Neuronal stem cell (in vitro differentiated cells): ENCODE data around the gene COA7.

Experiments used
- DNase-seq: peaks from one replicate; pipeline ENCODE4 v3.0.0-alpha.2; 2013; ENCODE audit warnings: low spot score
- H2AFZ ChIP-seq: one replicate; pipeline ENCODE4 v1.6.1; 2013; ENCODE audit warnings: mild to moderate bottlenecking, low read length, inconsistent platforms
- H2AK5ac ChIP-seq: 2 replicates; pipeline ENCODE4 v1.6.1; 2013; ENCODE audit warnings: low read depth, mild to moderate bottlenecking, inconsistent platforms, low read length, moderate library complexity, mixed read lengths
- H2BK120ac ChIP-seq: 2 replicates; pipeline ENCODE4 v1.6.1; 2013; ENCODE audit warnings: low read depth, mild to moderate bottlenecking, inconsistent platforms, low read length, moderate library complexity, mixed read lengths
- H2BK12ac ChIP-seq: one replicate; pipeline ENCODE4 v1.6.1; 2013; ENCODE audit warnings: low read length, inconsistent platforms
- H2BK15ac ChIP-seq: 2 replicates; pipeline ENCODE4 v1.6.1; 2013; ENCODE audit warnings: mild to moderate bottlenecking, low read length, inconsistent platforms, mixed read lengths
- H2BK5ac ChIP-seq: one replicate; pipeline ENCODE4 v1.6.1; 2013; ENCODE audit warnings: inconsistent platforms, mild to moderate bottlenecking, low read length, moderate library complexity
- H3K14ac ChIP-seq: one replicate; pipeline ENCODE4 v1.6.1; 2013; ENCODE audit warnings: low read length, inconsistent platforms
- H3K18ac ChIP-seq: 2 replicates; pipeline ENCODE4 v1.6.1; 2013; ENCODE audit warnings: low read length, inconsistent platforms
- H3K23ac ChIP-seq: 2 replicates; pipeline ENCODE4 v1.6.1; 2013; ENCODE audit warnings: low read depth, mild to moderate bottlenecking, mixed read lengths, low read length, inconsistent platforms; ENCODE audit not compliant: poor library complexity
- H3K27ac ChIP-seq: replicated peaks from 3 replicates; pipeline ENCODE4 v1.5.1; 2013; ENCODE audit warnings: low read length, inconsistent platforms
- H3K27me3 ChIP-seq, 3 experiments: 2 replicates each; pipeline ENCODE4 v1.6.1; 2013; ENCODE audit warnings: low read length in 3 of 3, mild to moderate bottlenecking in 2 of 3, inconsistent platforms in 1 of 3, low read depth in 1 of 3, mixed read lengths in 1 of 3, moderate library complexity in 1 of 3; ENCODE audit not compliant: control insufficient read depth in 3 of 3, insufficient read depth in 3 of 3
- H3K36me3 ChIP-seq, 2 donors: replicated peaks in 1 of 2; 2 replicates each; pipeline ENCODE4 v1.6.1; 2013; ENCODE audit warnings: low read length in 2 of 2; ENCODE audit not compliant: control insufficient read depth in 2 of 2, insufficient read depth in 2 of 2
- H3K4ac ChIP-seq: 2 replicates; pipeline ENCODE4 v1.6.1; 2013; ENCODE audit warnings: inconsistent platforms, mild to moderate bottlenecking, low read length, moderate library complexity
- H3K4me1 ChIP-seq, 2 donors: 1 replicate in 1 of 2; 2 replicates in 1 of 2; pipeline ENCODE4 v1.6.1; 2013; ENCODE audit warnings: low read length in 2 of 2, low read depth in 1 of 2; ENCODE audit not compliant: control insufficient read depth in 2 of 2, insufficient read depth in 1 of 2
- H3K4me2 ChIP-seq: one replicate; pipeline ENCODE4 v1.6.1; 2013; ENCODE audit warnings: mild to moderate bottlenecking, low read length, inconsistent platforms; ENCODE audit not compliant: insufficient read depth, poor library complexity, severe bottlenecking
- H3K4me3 ChIP-seq, 2 donors: 2 replicates each; pipeline ENCODE4 v1.5.1; 2013; ENCODE audit warnings: low read length in 2 of 2, mild to moderate bottlenecking in 2 of 2, inconsistent platforms in 1 of 2, moderate library complexity in 1 of 2
- H3K79me1 ChIP-seq: one replicate; pipeline ENCODE4 v1.6.1; 2013; ENCODE audit warnings: low read depth, mild to moderate bottlenecking, inconsistent platforms, low read length, moderate library complexity
- H3K9ac ChIP-seq: one replicate; pipeline ENCODE4 v1.6.1; 2013; ENCODE audit warnings: mild to moderate bottlenecking, low read depth, low read length, inconsistent platforms; ENCODE audit not compliant: poor library complexity
- H3K9me3 ChIP-seq, 2 donors: replicated peaks in 1 of 2; 2 replicates each; pipeline versions ENCODE3 to v1.6.1; 2013; ENCODE audit warnings: low read length in 2 of 2, mild to moderate bottlenecking in 2 of 2, inconsistent platforms in 1 of 2, low read depth in 1 of 2, mixed read lengths in 1 of 2, moderate library complexity in 1 of 2; ENCODE audit not compliant: control insufficient read depth in 2 of 2, insufficient read depth in 1 of 2
- H4K8ac ChIP-seq: one replicate; pipeline ENCODE4 v1.6.1; 2013; ENCODE audit warnings: low read depth, mild to moderate bottlenecking, inconsistent platforms, low read length, moderate library complexity
- H4K91ac ChIP-seq: one replicate; pipeline ENCODE4 v1.6.1; 2013; ENCODE audit warnings: low read length, low read depth, mild to moderate bottlenecking, inconsistent platforms; ENCODE audit not compliant: poor library complexity
- WGBS, 2 donors: extraction: QIAGEN DNeasy Blood & Tissue Kit; methylation state at CpG; one replicate each; pipeline ENCODE4 v1.1.7; 2013; ENCODE audit warnings: missing lambda C conversion rate in 2 of 2, mixed read lengths in 1 of 2; ENCODE audit not compliant: insufficient read length in 2 of 2, insufficient replicate concordance in 1 of 2; ENCODE audit errors: extremely low coverage in 2 of 2; 5-methylcytosine and 5-hydroxymethylcytosine counted together

COA7 gene

DNA sequence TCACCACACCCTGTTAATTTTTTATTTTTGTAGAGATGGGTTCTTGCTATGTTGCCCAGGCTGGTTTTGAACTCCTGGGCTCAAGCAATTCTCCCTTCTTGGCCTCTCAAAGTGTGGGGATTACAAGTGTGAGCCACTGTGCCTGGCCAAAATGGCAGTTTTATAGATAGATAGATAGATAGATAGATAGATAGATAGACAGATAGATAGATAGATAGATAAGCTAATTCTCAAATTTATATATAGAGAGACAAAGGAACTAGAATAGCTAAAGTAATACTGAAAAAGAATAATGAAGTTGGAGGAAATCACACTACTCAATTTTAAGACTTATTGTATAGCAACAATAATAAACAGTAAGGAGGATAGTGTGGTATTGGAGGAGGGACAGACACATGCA lies 44.1 kb downstream of the COA7 start:
- no peak overlapping the region for H3K4ac ChIP-seq
- H2BK5ac ChIP-seq, result no peak overlapping the region
- no peak overlapping the region for H2BK12ac ChIP-seq
- H3K27ac ChIP-seq, result no peak overlapping the region
- no peak overlapping the region for H2AK5ac ChIP-seq
- H3K27me3 ChIP-seq, result no peaks in the 10 kb centered on the region
- no peaks in the 10 kb centered on the region for H3K79me1 ChIP-seq
- no peak overlapping the region for H2AFZ ChIP-seq
- H3K14ac ChIP-seq, result no peak overlapping the region
- H3K4me2 ChIP-seq, result no peak overlapping the region
- no peak overlapping the region for H2BK15ac ChIP-seq
- H3K36me3 ChIP-seq, result no peaks in the 10 kb centered on the region
- no peak overlapping the region for H3K23ac ChIP-seq
- no peak overlapping the region for H4K91ac ChIP-seq
- no peaks in the 10 kb centered on the region for H3K9me3 ChIP-seq
- no peak overlapping the region for H3K4me3 ChIP-seq
- no peak overlapping the region for H2BK120ac ChIP-seq
- no peak for DNase-seq
- no peaks in the 10 kb centered on the region for H3K4me1 ChIP-seq
- H3K9ac ChIP-seq, result no peak overlapping the region
- no peak overlapping the region for H4K8ac ChIP-seq
- H3K18ac ChIP-seq, result no peak overlapping the region

DNA sequence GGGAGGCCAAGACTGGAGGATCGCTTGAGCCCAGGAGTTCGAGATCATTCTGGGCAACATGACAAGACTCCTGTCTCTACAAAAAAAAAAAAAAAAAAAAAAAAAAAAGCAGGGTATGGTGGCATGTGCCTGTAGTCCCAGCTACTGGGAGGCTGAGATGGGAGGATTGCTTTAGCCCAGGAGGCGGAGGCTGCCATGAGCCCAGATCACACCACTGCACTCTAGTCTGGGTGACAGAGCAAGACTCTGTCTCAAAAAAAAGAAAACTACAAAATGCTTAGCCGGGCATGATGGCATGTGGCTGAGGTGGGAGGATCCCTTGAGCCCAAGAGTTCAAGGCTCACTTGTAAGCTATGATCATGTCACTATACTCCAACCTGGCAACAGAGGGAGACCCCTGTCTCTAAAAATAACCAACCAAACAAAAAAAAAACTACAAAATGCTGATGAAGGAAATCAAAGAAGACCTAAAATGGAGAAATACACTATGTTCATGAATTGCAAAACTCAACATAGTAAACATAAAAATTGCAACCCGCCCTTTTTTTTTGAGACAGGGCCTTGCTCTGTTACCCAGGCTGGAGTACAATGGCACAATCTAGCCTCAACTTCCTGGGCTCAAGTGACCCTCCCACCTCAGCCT lies 44.8 kb downstream of the COA7 start:
- Histone ChIP-seq H2BK5ac (no peak overlapping the region), H2BK120ac (no peak overlapping the region), H3K18ac (no peak overlapping the region), H2AFZ (no peak overlapping the region), H3K4ac (no peak overlapping the region), H3K36me3 (no peaks in the 10 kb centered on the region), H3K9ac (no peak overlapping the region), H4K91ac (no peak overlapping the region), H3K4me3 (no peak overlapping the region), H3K27me3 (no peaks in the 10 kb centered on the region), H3K23ac (no peak overlapping the region), H2BK12ac (no peak overlapping the region), H3K4me1 (no peaks in the 10 kb centered on the region), H4K8ac (no peak overlapping the region), H2BK15ac (no peak overlapping the region), H3K9me3 (no peaks in the 10 kb centered on the region), H3K79me1 (no peaks in the 10 kb centered on the region), H3K14ac (no peak overlapping the region), H3K27ac (no peak overlapping the region), H2AK5ac (no peak overlapping the region), H3K4me2 (no peak overlapping the region)
- no CpG with 5 or more reads among the region's 5 CpGs for WGBS, 2 donors
- DNase-seq, result no peak

DNA sequence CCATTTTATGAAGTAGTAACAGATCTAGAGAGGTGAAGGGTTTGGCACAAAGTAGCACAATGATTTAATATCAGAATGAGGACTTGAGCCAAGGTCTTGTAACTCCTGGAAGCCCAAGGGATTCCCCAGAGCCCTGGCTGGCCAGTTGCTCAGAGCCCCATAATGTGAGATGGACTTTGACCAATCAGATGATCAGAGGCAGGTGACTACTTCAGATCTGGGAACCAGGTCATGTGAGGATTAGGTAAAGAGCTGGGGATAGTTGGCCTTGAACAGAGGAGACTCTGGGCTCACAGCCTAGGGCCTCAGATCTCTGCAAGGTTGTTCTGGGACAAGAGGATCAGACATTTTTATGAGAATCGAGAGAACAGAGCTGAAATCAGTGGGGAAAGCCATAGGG lies 46.2 kb downstream of the COA7 start:
- H2BK15ac ChIP-seq, result no peak overlapping the region
- H3K9me3 ChIP-seq, result no peaks in the 10 kb centered on the region
- H3K18ac ChIP-seq, result no peak overlapping the region
- no peak overlapping the region for H2BK12ac ChIP-seq
- no CpG with 5 or more reads among the region's 1 CpG for WGBS, 2 donors
- H3K14ac ChIP-seq, result no peak overlapping the region
- H3K27ac ChIP-seq, result no peak overlapping the region
- H3K9ac ChIP-seq, result no peak overlapping the region
- no peaks in the 10 kb centered on the region for H3K36me3 ChIP-seq
- H2AK5ac ChIP-seq, result no peak overlapping the region
- no peak overlapping the region for H4K8ac ChIP-seq
- H3K4me1 ChIP-seq, result no peaks in the 10 kb centered on the region
- no peak overlapping the region for H3K23ac ChIP-seq
- H3K79me1 ChIP-seq, result no peaks in the 10 kb centered on the region
- H4K91ac ChIP-seq, result no peak overlapping the region
- H3K4me3 ChIP-seq, result no peak overlapping the region
- no peaks in the 10 kb centered on the region for H3K27me3 ChIP-seq
- DNase-seq, result no peak
- no peak overlapping the region for H2BK5ac ChIP-seq
- peak overlapping the region; percentile 0 for H2AFZ ChIP-seq
- H3K4me2 ChIP-seq, result no peak overlapping the region
- H2BK120ac ChIP-seq, result no peak overlapping the region
- H3K4ac ChIP-seq, result no peak overlapping the region

DNA sequence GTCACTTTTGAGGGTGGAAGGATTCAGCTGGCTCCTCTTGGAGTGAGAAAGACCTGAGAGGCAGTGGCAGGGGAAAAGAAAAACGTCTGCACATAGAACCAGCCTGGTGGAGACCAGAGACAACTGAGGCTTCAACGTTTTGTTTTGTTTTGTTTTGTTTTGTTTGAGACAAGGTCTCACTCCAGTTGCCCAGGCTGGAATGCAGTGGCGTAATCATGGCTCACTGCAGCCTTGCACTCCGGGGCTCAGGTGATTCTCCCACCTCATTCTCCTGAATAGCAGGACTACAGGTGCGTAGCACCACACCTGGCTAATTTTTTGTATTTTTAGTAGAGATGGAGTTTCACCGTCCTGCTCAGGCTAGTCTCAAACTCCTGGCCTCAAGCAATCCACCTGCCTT lies 52.9 kb downstream of the COA7 start:
- no peaks in the 10 kb centered on the region for H3K79me1 ChIP-seq
- H3K27ac ChIP-seq, result no peak overlapping the region
- H4K91ac ChIP-seq, result no peak overlapping the region
- H3K4me1 ChIP-seq, result peaks cover 0 to 7% of the 10 kb centered on the region in 2 donors
- H2AK5ac ChIP-seq, result no peak overlapping the region
- H3K9me3 ChIP-seq, result no peaks in the 10 kb centered on the region
- H3K18ac ChIP-seq, result no peak overlapping the region
- H3K9ac ChIP-seq, result no peak overlapping the region
- H2BK15ac ChIP-seq, result no peak overlapping the region
- no peak overlapping the region for H2BK12ac ChIP-seq
- peak overlapping the region; percentile 11 for H3K4ac ChIP-seq
- H2BK5ac ChIP-seq, result no peak overlapping the region
- H4K8ac ChIP-seq, result no peak overlapping the region
- no peak overlapping the region for H3K23ac ChIP-seq
- H3K36me3 ChIP-seq, result peaks cover 0 to 2% of the 10 kb centered on the region in 2 donors
- DNase-seq, result no peak
- H2BK120ac ChIP-seq, result no peak overlapping the region
- H3K4me3 ChIP-seq, result no peak overlapping the region
- no peak overlapping the region for H3K14ac ChIP-seq
- no peaks in the 10 kb centered on the region for H3K27me3 ChIP-seq
- H3K4me2 ChIP-seq, result no peak overlapping the region
- H2AFZ ChIP-seq, result peak overlapping the region; percentile 59
- no CpG with 5 or more reads among the region's 6 CpGs for WGBS, 2 donors
